ENCODE data around the gene CNOT1.
"Not testable (repeated sequence)": the region's sequence is repeated elsewhere in the genome, so short reads cannot be mapped to it uniquely, and the experiment has no call there.

DNA sequence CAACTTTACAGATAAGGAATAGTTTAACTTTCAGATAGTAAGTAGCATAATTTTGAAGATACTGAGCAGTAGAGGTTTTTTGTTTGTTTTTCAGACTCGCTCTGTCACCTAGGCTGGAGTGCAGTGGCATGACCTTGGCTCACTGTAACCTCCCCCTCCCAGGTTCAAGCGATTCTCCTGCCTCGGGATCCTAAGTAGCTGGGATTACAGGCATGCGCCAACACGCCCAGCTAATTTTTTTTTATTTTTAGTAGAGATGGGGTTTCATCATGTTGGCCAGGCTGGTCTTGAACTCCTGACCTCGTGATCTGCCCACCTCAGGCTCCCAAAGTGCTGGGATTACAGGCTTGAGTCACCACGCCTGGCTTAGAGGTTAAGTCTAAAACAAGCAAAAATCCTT, 16.7 kb downstream of the CNOT1 start:
- not testable (repeated sequence) for TF ChIP-seq EZH2 (IDR thresholded peaks at IDR 0.05; ENCODE audit: borderline replicate concordance); EZH2phosphoT487 (IDR thresholded peaks at IDR 0.05; ENCODE audit: low read depth, severe bottlenecking, unreplicated experiment)
- TF ChIP-seq, protein P1, sequence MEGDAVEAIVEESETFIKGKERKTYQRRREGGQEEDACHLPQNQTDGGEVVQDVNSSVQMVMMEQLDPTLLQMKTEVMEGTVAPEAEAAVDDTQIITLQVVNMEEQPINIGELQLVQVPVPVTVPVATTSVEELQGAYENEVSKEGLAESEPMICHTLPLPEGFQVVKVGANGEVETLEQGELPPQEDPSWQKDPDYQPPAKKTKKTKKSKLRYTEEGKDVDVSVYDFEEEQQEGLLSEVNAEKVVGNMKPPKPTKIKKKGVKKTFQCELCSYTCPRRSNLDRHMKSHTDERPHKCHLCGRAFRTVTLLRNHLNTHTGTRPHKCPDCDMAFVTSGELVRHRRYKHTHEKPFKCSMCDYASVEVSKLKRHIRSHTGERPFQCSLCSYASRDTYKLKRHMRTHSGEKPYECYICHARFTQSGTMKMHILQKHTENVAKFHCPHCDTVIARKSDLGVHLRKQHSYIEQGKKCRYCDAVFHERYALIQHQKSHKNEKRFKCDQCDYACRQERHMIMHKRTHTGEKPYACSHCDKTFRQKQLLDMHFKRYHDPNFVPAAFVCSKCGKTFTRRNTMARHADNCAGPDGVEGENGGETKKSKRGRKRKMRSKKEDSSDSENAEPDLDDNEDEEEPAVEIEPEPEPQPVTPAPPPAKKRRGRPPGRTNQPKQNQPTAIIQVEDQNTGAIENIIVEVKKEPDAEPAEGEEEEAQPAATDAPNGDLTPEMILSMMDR (IDR thresholded peaks at IDR 0.05; ENCODE audit: poor library complexity): not testable (repeated sequence)

Data from hepatocyte (in vitro differentiated cells).